IMR-90 (cell line): ENCODE results near the gene LHX5. TPM values are rescaled to one million over a fixed set of nuclear protein-coding genes. Genes with fewer than 3 reads are reported as not detected.

Experiments used
- ATAC-seq: fragments of 200-7000 bp; cut with Tn5 transposase; 2 replicates; pipeline ENCODE4 v1.9.1; 2020; ENCODE audit warnings: low read depth, mild to moderate bottlenecking, moderate library complexity
- BruUV-seq: library from RNA; stranded (reverse); fragments of 400-500 nt; replicated peaks from 2 replicates; lab custom pipeline; 2021; lab: Mats Ljungman, UMichigan
- CTCF ChIA-PET: fragments of 300-600 bp; formaldehyde crosslinking; extraction: SDS; loops from one replicate; lab custom pipeline; 2021; ENCODE audit warnings: antibody characterized with exemption; lab: Yijun Ruan, JAX
- POLR2A ChIA-PET: fragments of 300-600 bp; sonication (Branson Sonifier 250); formaldehyde crosslinking; loops from one replicate; lab custom pipeline; 2022; ENCODE audit warnings: antibody characterized with exemption; ENCODE audit not compliant: unreplicated experiment; lab: Charles Lee
- DNase-seq: peaks from one replicate; pipeline ENCODE4 v3.0.0; 2013
- H2AFZ ChIP-seq: replicated peaks from 2 replicates; pipeline ENCODE3; 2013; ENCODE audit warnings: low read length, mild to moderate bottlenecking; ENCODE audit not compliant: poor library complexity
- H2AK5ac ChIP-seq: 2 replicates; pipeline ENCODE4 v1.6.1; 2013; ENCODE audit warnings: low read depth, low read length, inconsistent platforms
- H2AK9ac ChIP-seq: replicated peaks from 2 replicates; pipeline ENCODE3; 2013; ENCODE audit warnings: mild to moderate bottlenecking, low read depth, low read length, moderate library complexity; ENCODE audit not compliant: poor library complexity
- H2BK120ac ChIP-seq: 2 replicates; pipeline ENCODE4 v1.6.1; 2013; ENCODE audit warnings: low read depth, low read length, inconsistent platforms
- H2BK15ac ChIP-seq: 3 replicates; pipeline ENCODE4 v1.6.1; 2013; ENCODE audit warnings: low read depth, low read length, inconsistent platforms
- H2BK20ac ChIP-seq: 2 replicates; pipeline ENCODE4 v1.6.1; 2013; ENCODE audit warnings: low read depth, mild to moderate bottlenecking, inconsistent platforms, low read length, moderate library complexity
- H2BK5ac ChIP-seq: 2 replicates; pipeline ENCODE4 v1.6.1; 2013; ENCODE audit warnings: mild to moderate bottlenecking, low read depth, low read length, inconsistent platforms; ENCODE audit not compliant: poor library complexity, severe bottlenecking
- H3K14ac ChIP-seq: replicated peaks from 2 replicates; pipeline ENCODE4 v1.6.1; 2013; ENCODE audit warnings: low read depth, low read length, inconsistent platforms
- H3K18ac ChIP-seq: 2 replicates; pipeline ENCODE4 v1.6.1; 2013; ENCODE audit warnings: low read depth, low read length, control low read depth
- H3K23ac ChIP-seq: 2 replicates; pipeline ENCODE4 v1.6.1; 2013; ENCODE audit warnings: low read depth, low read length, inconsistent platforms
- H3K27ac ChIP-seq: 2 replicates; pipeline ENCODE4 v1.5.1; 2013; ENCODE audit warnings: mild to moderate bottlenecking, control low read depth, low read length; ENCODE audit not compliant: insufficient read depth
- H3K27me3 ChIP-seq: 2 replicates; pipeline ENCODE4 v1.6.1; 2013; ENCODE audit warnings: low read length; ENCODE audit not compliant: control insufficient read depth, insufficient read depth
- H3K36me3 ChIP-seq: 2 replicates; pipeline ENCODE4 v1.6.1; 2013; ENCODE audit warnings: low read length, mixed read lengths; ENCODE audit not compliant: control insufficient read depth, insufficient read depth
- H3K4ac ChIP-seq: 2 replicates; pipeline ENCODE4 v1.6.1; 2013; ENCODE audit warnings: low read depth, low read length, inconsistent platforms
- H3K4me1 ChIP-seq: 2 replicates; pipeline ENCODE4 v1.6.1; 2013; ENCODE audit warnings: low read length, mixed read lengths; ENCODE audit not compliant: control insufficient read depth, insufficient read depth
- H3K4me2 ChIP-seq: 2 replicates; pipeline ENCODE4 v1.6.1; 2013; ENCODE audit warnings: low read depth, mild to moderate bottlenecking, control low read depth, low read length, moderate library complexity
- H3K4me3 ChIP-seq: 2 replicates; pipeline ENCODE4 v1.5.1; 2013; ENCODE audit warnings: low read depth, mild to moderate bottlenecking, control low read depth, low read length, moderate library complexity; ENCODE audit not compliant: insufficient read depth
- H3K56ac ChIP-seq: 2 replicates; pipeline ENCODE4 v1.6.1; 2013; ENCODE audit warnings: low read length, inconsistent platforms; ENCODE audit not compliant: insufficient read depth; ENCODE audit errors: extremely low read depth
- H3K79me1 ChIP-seq, 2 experiments: 2 replicates each; pipeline ENCODE4 v1.6.1; 2013; ENCODE audit warnings: low read length in 2 of 2, inconsistent platforms in 1 of 2, low read depth in 1 of 2
- H3K9ac ChIP-seq: 2 replicates; pipeline ENCODE4 v1.6.1; 2013; ENCODE audit warnings: low read depth, low read length, control low read depth
- H3K9me1 ChIP-seq: 2 replicates; pipeline ENCODE4 v1.6.1; 2013; ENCODE audit warnings: low read length, inconsistent platforms; ENCODE audit not compliant: insufficient read depth
- H3K9me3 ChIP-seq: 2 replicates; pipeline ENCODE4 v1.6.1; 2013; ENCODE audit warnings: low read length; ENCODE audit not compliant: control insufficient read depth, insufficient read depth
- H4K20me1 ChIP-seq: 2 replicates; pipeline ENCODE4 v1.6.1; 2013; ENCODE audit warnings: low read length, inconsistent platforms; ENCODE audit not compliant: insufficient read depth
- H4K5ac ChIP-seq: 2 replicates; pipeline ENCODE4 v1.6.1; 2013; ENCODE audit warnings: mild to moderate bottlenecking, low read depth, low read length, control low read depth
- H4K8ac ChIP-seq, 2 experiments: 2 replicates each; pipeline ENCODE4 v1.6.1; 2013; ENCODE audit warnings: low read depth in 2 of 2, low read length in 2 of 2, control low read depth in 1 of 2, inconsistent platforms in 1 of 2
- H4K91ac ChIP-seq: 2 replicates; pipeline ENCODE4 v1.6.1; 2013; ENCODE audit warnings: low read depth, low read length, inconsistent platforms; ENCODE audit not compliant: insufficient read depth
- BHLHE40 ChIP-seq: fragments of 150-350 bp; IDR thresholded peaks from 2 replicates; pipeline ENCODE4 v1.6.1; 2016; ENCODE audit warnings: mild to moderate bottlenecking, low read depth, low read length
- CEBPB ChIP-seq: IDR thresholded peaks from 2 replicates; pipeline ENCODE4 v1.6.1; 2012; ENCODE audit warnings: low read depth, low read length, improper control_type of control experiment
- CHD1 ChIP-seq: IDR thresholded peaks from 2 replicates; pipeline ENCODE4 v1.6.1; 2012; ENCODE audit warnings: low read depth, low read length, improper control_type of control experiment
- FOS ChIP-seq: fragments of 150-350 bp; IDR thresholded peaks from 2 replicates; pipeline ENCODE4 v1.6.1; 2016; ENCODE audit warnings: low read depth, low read length
- MAFK ChIP-seq: IDR thresholded peaks from 2 replicates; pipeline ENCODE4 v1.6.1; 2012; ENCODE audit warnings: low read depth, low read length, improper control_type of control experiment
- MAZ ChIP-seq: IDR thresholded peaks from 2 replicates; pipeline ENCODE4 v1.6.1; 2012; ENCODE audit warnings: low read depth, mild to moderate bottlenecking, low read length, improper control_type of control experiment, moderate library complexity, borderline replicate concordance
- NFE2L2 ChIP-seq: fragments of 150-350 bp; IDR thresholded peaks from 2 replicates; pipeline ENCODE4 v1.6.1; 2016; ENCODE audit warnings: low read depth, mild to moderate bottlenecking, low read length
- POLR2A ChIP-seq: IDR thresholded peaks from 2 replicates; pipeline ENCODE4 v1.6.1; 2012; ENCODE audit warnings: mild to moderate bottlenecking, low read depth, low read length
- RAD21 ChIP-seq: IDR thresholded peaks from 2 replicates; pipeline ENCODE4 v1.6.1; 2012; ENCODE audit warnings: low read length, improper control_type of control experiment
- RCOR1 ChIP-seq: IDR thresholded peaks from 2 replicates; pipeline ENCODE4 v1.6.1; 2012; ENCODE audit warnings: mild to moderate bottlenecking, low read length, improper control_type of control experiment; ENCODE audit not compliant: insufficient replicate concordance
- SMC3 ChIP-seq: fragments of 150-350 bp; IDR thresholded peaks from 2 replicates; pipeline ENCODE4 v1.6.1; 2016; ENCODE audit warnings: low read depth, mild to moderate bottlenecking, antibody characterized with exemption, low read length, moderate library complexity
- WGBS, 2 experiments: methylation state at CpG; one replicate each; pipeline versions ENCODE4 v1.1.5 to v1.1.7; 2013; ENCODE audit warnings: missing lambda C conversion rate in 2 of 2; ENCODE audit not compliant: insufficient read length in 1 of 2; ENCODE audit errors: extremely low coverage in 2 of 2; 5-methylcytosine and 5-hydroxymethylcytosine counted together
- dilution Hi-C: fragments of 300-500 bp; cut with HindIII; formaldehyde crosslinking; loops from one replicate; pipeline ENCODE4 v1.14.3; 2018; ENCODE audit warnings: low sequenced_read_pairs; ENCODE audit not compliant: unreplicated experiment
- in situ Hi-C: fragments of 300-500 bp; cut with MboI; formaldehyde crosslinking; loops from 3 replicates; pipeline ENCODE4 v1.14.3; 2019; ENCODE audit warnings: low sequenced_read_pairs, inconsistent platforms, mixed read lengths
- intact Hi-C: fragments of 100-400 bp; cut with micrococcal nuclease; formaldehyde crosslinking; loops from 2 replicates; pipeline ENCODE4 v1.10.0; 2022
- polyA plus RNA-seq, 3 experiments: library from polyadenylated mRNA; depleted of rRNA; stranded (reverse); fragments of >200 nt; gene quantifications; 2 replicates each; pipeline ENCODE4 v1.2.3, GENCODE V29; 2012; ENCODE audit warnings: low replicate concordance in 1 of 3
- total RNA-seq: library from RNA; depleted of rRNA; stranded (reverse); fragments of >200 nt; gene quantifications from 2 replicates; pipeline ENCODE4 v1.2.3, GENCODE V29; 2012
- TF ChIP-seq, protein P1 (sequence below): fragments of 150-350 bp; IDR thresholded peaks from 2 replicates; pipeline ENCODE4 v1.6.1; 2016; ENCODE audit warnings: low read depth, mild to moderate bottlenecking, low read length, moderate library complexity, borderline replicate concordance
- TF ChIP-seq, protein P2 (sequence below): conservative IDR thresholded peaks from 2 replicates; pipeline ENCODE4 v1.5.1; 2012; ENCODE audit warnings: mild to moderate bottlenecking, low read depth, low read length, improper control_type of control experiment

LHX5 gene
- total and polyA plus RNA-seq, 2 of the 4 experiments (the other 2 are of a cell fraction), result not detected

GRCh38 chr12:113462998-113463745 is 8.5 kb downstream of the LHX5 start (continued):
- TF ChIP-seq, protein P1, sequence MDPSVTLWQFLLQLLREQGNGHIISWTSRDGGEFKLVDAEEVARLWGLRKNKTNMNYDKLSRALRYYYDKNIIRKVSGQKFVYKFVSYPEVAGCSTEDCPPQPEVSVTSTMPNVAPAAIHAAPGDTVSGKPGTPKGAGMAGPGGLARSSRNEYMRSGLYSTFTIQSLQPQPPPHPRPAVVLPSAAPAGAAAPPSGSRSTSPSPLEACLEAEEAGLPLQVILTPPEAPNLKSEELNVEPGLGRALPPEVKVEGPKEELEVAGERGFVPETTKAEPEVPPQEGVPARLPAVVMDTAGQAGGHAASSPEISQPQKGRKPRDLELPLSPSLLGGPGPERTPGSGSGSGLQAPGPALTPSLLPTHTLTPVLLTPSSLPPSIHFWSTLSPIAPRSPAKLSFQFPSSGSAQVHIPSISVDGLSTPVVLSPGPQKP, result no peak

DNA sequence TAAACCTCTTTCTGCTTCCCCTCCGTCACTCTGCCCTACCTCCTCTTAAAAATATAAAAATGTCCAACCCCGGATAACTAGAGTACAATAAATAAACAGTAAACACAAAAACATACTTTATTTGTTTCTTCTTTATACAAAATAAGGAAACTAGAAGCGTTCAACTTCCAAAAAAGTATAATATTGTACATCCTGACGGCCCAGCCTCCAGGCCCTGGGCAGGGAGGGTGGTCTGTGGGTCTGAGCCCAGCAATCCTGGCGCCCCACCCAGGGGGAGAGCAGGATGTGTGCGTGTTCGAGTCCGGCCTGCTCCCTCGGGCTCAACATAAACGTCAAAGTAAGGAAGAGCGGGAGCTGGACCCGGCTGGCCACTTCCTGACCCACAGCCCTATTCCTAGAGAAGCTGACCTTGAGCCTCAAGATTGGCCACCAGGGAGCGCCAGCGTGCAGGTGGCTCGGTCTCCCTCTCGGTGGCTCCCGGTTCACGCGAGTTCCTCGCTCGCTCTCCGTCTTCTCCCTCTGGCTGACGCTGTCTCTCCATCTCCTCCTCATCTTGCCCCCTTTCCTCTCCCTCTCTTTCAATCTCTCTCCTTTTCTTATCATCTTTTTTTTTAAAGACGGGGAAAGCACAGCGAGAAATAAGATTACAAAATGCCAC is 9.4 kb downstream of the LHX5 start:
- Histone ChIP-seq H3K4me1 (no peaks in the 10 kb centered on the region; the same call in 1 of the 2 replicates), H3K36me3 (no peaks in the 10 kb centered on the region), H3K4me2 (peak overlapping the region; percentile 79), H3K4me3 (no peak overlapping the region), H3K18ac (no peak overlapping the region), H3K9me1 (no peaks in the 10 kb centered on the region), H2BK20ac (no peak overlapping the region), H4K5ac (no peak overlapping the region), H2BK5ac (no peak overlapping the region), H4K20me1 (no peaks in the 10 kb centered on the region), H3K23ac (no peak overlapping the region), H2BK15ac (no peak overlapping the region), H3K14ac (no peak overlapping the region), H3K56ac (no peak overlapping the region), H2AK9ac (no peak overlapping the region), H2AFZ (peak overlapping the region; percentile 87), H3K79me1 (no peaks in the 10 kb centered on the region), H4K91ac (no peak overlapping the region), H4K8ac (no peak overlapping the region), H3K9ac (no peak overlapping the region), H3K27ac (no peak overlapping the region), H3K27me3 (peaks cover 71% of the 10 kb centered on the region), H2BK120ac (no peak overlapping the region), H3K4ac (no peak overlapping the region), H3K9me3 (no peaks in the 10 kb centered on the region), H2AK5ac (no peak overlapping the region)
- intact Hi-C loops (loop anchor here (1.0 kb wide), 1 partner anchor 450 kb away; no protein-coding TSS in a partner anchor), in situ Hi-C loops (loop anchor here (5.0 kb wide), 1 partner anchor 450 kb away; no protein-coding TSS in a partner anchor), dilution Hi-C loops (no loop called here)
- BruUV-seq, result no TSS peak
- peak; percentile 68 for DNase-seq
- TF ChIP-seq RCOR1 (no peak), BHLHE40 (no peak), SMC3 (peak; percentile 75), MAZ (0 out of 2 replicates have a peak, but pooled peaks have one; percentile 12), POLR2A (no peak), FOS (no peak), CHD1 (no peak), CEBPB (no peak), NFE2L2 (no peak), MAFK (no peak), RAD21 (peak; percentile 69)
- TF ChIP-seq, protein P2, sequence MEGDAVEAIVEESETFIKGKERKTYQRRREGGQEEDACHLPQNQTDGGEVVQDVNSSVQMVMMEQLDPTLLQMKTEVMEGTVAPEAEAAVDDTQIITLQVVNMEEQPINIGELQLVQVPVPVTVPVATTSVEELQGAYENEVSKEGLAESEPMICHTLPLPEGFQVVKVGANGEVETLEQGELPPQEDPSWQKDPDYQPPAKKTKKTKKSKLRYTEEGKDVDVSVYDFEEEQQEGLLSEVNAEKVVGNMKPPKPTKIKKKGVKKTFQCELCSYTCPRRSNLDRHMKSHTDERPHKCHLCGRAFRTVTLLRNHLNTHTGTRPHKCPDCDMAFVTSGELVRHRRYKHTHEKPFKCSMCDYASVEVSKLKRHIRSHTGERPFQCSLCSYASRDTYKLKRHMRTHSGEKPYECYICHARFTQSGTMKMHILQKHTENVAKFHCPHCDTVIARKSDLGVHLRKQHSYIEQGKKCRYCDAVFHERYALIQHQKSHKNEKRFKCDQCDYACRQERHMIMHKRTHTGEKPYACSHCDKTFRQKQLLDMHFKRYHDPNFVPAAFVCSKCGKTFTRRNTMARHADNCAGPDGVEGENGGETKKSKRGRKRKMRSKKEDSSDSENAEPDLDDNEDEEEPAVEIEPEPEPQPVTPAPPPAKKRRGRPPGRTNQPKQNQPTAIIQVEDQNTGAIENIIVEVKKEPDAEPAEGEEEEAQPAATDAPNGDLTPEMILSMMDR, result peak; percentile 86
- ChIA-PET CTCF (interaction anchor here (0.6 to 1.5 kb wide), 6 partner anchors 9 to 513 kb away, joined by 3 to 6 read pairs (median 4); no protein-coding TSS in a partner anchor), POLR2A (no interaction called here)
- 7% methylated on average over 2 of the region's 25 CpGs; no CpG with 5 or more reads in 1 of the 2 experiments for WGBS, 2 experiments
- peak; percentile 90 for ATAC-seq
